HG02840 (cell line): ENCODE data around the gene PPM1A.

Source experiments
- ATAC-seq: cut with Tn5 transposase; IDR thresholded peaks from one replicate; pipeline ENCODE4 v1.9.1; 2021; ENCODE audit warnings: mild to moderate bottlenecking, moderate library complexity, moderate number of reproducible peaks; ENCODE audit not compliant: unreplicated experiment, low FRiP score

Gene PPM1A

DNA sequence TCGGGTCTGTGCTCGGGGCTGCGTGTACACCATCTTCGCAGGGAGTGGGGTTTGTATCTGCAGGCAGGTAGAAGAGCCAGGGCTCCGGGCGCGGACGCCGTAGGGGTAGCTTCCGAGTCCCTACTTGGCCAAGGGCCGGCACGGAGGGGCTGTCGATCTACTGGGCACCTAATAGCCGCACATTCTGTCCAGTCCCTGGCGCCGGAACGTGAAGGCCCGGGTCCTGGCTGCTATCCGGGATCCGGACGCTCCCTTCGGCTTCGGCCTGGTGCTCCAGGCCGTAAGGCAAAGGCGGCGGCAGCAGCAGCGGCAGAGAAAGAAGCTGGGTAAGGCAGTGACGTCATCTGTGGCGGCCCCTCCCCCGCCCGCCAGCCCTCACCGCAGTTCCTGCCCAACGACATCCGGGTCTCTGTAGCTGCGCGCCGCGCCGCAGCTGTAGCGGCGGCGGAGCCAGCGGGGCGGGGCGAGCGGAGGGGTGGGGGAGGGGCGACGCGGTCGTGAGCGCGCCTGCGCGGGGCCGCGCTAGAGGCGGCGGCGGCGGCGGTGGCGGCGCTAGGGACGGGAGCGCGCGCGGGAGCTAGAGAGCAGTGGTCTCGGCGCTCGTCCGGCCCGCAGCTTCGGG lies at the start of gene PPM1A:
PPM1A (plus strand) TSS at position 525 of the 622 bp plus-strand sequence. CDS start 33,483 bp downstream, outside the sequence.
- ATAC-seq = peak; percentile 72

DNA sequence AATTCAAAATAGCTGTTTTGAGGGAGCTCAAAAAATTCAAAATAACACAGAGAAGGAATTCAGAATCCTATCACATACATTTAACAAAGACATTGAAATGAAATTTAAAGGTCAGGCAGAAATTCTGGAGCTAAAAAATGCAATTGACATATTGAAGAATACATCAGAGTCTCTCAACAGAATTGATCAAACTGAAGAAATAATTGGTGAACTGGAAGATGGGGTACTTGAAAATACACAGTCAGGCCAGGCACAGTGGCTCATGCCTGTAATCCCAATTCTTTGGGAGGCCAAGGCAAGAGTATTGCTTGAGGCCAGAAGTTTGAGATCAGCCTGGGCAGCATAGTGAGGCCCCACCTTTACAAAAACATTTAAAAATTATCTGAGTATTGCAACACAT lies 49.7 kb upstream of the PPM1A start:
- ATAC-seq = no peak

DNA sequence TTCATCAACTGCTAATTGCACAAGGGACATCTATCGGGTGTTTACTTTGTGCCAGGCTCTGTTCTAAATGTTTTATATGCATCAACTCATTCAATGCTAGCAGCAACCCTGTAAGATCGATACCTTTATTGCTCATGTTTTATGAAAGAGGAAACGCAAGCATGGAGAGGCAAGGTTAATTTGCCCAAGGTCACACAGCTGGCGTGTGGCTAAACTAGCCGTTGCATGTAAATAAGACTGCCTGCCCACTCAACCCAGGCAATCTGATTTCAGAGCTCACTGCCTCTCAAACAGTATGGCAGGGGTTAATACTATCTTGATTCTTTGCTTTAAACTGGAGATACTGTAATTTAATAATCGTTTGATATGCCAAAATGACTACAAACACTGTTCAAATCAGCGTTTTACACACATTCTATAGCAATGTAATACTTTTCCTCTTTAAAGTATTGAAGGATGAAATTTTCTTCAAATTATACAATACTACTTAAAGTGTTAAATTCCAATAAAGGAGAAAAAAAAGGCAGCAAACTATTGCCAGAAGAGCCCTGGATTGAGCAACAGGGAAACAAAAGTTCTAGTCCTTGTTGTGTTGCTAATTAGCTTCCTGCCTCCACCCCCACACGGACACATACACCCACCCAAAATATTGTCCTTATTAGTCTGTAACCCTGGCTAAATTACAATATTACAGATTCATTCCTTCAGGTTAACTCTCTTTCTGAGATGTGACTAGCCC lies 44.7 kb upstream of the PPM1A start:
- peak; percentile 75 for ATAC-seq

DNA sequence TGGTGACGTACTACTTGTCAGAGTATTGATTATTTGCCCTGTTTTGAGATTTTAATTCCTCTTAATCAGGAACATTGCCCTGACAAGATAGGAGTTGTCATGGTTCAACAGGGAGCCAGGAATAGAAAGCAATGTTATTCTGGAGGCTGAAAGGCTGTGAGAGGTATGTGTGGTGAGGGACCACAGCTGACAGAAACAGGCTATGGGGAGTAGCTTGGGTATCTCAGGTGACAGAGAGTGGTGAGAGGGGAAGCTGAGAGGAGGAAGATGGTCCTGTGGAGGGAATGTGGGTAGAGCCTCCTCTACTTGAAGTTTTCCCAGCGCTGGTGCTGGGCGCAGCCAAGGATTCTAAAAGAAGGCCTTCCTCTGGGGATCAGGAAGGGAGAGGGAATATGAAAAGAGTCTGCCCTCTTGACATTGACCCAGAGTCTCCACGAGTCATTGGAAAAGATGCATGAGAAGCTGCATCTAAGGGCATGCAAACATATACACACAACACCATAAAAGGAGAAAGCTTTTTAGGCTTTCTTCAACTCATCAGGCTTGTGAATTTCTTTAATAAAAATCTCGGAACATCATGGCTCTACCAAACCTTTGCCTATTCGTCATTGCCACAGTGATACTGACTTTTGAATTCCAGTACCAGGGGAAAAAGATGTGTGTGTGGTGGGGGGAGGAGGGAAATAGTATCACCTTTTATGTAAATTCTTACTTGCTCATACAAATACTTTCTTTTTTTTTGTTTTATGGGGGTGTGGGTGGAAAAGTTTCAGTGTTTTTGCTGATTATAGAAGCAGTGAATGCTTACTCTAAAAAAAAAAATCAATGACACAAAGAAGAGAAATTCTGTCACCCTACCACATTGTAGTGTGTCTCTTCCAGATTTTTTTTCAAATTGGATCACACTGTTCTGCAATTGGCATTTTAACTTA lies 43.9 kb upstream of the PPM1A start:
- ATAC-seq = peak; percentile 42

DNA sequence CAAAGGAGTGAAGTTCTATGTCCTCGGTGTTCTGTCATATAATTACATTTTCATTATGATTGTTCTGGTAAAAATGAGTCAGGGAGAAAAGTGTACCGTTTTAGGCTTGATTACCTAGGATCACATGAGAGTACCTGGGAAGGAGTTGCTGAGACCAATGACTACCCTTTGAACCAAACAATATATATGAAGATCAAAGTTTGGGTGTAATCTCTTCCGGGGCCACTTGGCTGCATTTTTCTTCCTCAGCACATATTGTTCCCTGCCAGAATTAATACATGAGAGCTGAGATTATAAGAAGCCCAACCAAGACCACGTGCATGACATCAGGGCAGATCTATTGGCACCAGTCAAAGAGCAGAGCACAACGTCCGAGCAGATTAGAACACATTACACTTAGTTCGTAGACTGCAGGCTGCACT lies 42.8 kb upstream of the PPM1A start:
- ATAC-seq = no peak

DNA sequence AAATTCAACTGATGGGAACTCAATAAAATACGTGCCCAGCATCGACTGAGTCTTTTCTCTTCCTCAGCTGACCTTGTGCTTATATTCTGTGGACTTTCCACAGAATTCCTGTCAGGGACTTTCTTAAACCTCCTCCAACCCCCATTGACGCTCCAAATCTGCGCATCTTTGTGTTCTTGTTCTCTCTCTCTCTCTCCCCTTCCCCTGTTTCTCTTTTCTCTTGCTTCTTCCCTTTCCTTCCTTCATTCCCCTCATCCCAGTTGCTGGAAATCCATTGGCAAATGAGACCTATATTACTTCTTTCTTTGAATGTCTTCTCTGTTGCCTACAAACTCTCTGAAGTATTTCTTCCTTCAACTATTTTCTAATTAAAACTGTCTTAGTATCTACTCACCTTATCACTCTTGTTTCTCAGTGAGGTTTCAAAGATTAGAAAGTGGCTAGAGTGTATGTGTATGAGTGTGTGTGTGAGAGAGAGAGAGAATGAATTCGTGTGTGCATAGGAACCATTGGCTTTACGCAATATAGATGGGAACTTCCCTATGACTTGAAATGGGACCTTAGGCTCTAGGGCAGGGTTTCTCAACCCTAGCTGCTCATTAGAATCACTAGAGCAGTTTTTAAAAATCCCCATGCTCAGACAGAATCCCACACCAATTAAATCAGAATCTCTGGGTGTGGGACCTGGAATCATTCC lies 42.0 kb upstream of the PPM1A start:
- peak; percentile 35 for ATAC-seq

DNA sequence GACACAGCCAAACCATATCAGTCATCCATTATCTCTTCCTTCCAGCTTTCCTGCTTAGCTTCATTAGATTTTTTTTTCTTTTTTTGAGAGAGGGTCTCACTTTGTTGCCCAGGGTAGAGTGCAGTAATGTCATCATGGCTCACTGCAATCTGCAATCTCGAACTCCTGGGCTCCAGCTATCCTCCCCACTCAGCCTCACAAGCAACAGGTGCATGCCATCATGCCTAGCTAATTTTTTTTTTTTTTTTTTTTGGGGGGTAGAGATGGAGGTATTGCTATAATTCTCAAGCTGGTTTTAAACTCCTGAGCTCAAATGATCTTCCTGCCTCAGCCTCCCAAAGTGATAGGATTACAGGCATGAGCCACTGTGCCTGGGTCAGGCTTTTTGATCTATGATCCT lies 38.3 kb upstream of the PPM1A start:
- ATAC-seq = no peak

DNA sequence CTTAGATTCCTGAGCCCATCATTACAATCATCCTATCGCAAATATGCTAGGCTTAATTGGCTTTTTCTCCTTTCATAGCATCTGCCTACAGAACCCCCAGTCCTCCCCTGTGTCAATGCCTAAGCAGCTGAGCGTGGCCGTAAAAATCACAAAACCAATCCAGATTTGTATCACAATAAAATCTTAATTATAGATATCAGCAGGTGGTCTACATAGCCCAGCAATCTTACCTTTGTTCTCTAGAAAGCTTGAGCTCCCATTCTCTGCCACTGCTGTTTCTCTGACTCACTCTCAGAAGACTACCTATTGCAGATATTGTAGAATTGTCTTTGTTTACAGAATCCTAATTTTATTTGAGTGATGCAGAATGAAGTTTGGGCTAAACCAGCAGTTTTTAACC lies 37.9 kb upstream of the PPM1A start:
- no peak for ATAC-seq

DNA sequence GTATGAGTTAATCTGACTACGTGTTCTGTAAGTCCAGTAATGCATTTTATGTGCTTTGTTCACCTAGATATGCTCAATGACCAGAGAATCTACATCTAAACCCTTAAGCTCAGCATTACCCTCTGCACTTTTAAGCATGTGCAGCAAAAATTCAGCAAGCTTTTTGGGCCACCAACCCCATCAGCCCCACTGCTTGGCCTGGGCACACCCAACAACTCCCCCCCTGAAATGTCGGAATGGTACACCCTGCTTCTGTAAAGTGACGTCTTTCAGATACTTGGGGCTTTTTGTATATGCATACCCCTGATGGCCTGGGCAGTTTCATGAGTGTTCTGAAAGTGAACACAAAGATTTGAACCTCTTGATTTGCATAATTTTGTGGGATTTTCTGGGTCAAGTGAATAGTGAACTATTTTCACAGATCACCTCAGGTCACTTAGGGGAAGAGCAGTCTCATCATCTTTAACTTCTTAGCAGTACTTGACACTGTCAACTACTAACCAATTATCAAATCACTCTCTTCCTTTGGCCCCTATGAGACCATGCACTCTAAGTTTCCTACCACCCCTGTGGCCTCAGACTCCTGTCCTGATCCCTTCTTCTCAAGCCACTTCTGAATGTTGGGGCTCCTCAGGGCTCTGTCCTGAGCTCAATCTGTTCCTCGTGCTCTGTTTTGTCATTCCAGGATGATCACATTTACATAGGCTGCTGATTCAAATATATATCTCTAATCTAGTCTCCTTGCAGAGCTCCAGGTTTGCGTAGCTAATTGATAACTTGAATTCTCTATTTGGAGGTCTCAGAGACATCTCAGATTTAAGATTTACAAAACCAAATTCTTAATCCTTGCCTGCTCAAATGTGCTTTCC lies 36.3 kb upstream of the PPM1A start:
- ATAC-seq = peak; percentile 92

DNA sequence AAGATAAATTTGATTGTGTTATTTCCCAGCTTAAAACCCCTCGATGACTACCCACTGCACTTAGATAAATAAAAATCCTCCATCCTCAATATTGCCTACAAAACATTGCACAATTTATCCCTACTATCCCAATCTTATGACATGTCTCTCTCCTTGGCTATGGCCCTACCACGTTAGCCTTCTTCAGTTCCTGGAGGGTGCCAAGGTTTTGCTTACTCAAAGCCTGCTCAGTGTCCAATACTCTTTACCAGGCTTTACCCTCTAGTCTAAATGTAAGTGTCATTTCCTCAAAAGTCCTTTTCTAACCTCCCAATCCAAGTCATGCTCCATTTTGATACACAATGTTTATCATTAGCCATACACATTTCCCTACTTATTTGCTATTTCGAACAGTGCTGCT lies 35.0 kb upstream of the PPM1A start:
- no peak for ATAC-seq

DNA sequence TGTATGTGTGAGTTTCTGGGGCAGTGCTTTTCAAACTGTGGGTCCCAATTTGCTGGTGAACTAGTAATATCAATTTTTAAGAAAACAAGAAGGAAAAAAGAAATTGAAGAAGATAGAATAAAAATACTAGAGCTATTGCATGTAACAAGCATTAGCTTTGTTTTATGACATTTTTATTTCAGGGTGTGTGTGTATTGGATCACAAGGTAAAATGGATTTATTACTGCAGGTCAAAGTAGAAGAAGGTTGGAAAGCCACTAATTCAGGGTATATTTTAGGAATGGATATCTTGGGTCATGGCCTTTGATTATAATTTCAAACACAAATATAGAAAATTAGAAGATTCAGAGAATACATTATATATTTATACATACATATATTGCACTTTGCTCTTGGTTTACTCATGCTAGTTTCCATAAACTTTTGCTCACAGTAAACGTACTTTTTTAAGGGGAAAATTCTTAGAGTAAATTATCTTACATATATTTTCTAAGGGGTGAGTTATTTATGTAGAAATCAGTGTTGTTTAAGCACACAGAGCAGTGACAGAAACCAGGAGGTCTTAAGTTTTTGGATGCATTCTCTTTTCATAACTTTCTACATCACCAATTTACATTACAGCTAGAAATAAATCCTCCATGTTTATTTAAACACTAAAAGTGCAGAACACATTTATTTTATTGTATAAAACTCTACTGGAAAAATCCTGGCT lies 34.5 kb upstream of the PPM1A start:
- ATAC-seq = no peak

DNA sequence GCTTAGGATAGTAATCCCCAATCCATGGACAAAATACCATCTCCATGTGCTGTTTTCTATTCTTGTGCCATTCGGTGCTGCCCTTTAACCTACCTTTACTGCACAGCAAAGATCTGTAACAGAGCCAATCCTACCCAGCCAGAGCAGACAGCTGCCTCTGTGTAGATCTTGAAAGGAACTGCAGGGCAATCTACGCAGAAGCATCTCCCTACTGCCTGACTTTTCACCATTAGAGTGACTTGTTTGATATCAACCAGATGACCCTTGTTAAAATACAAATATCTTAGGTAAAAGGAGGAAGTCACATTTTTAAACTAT lies 33.9 kb upstream of the PPM1A start:
- ATAC-seq = no peak

DNA sequence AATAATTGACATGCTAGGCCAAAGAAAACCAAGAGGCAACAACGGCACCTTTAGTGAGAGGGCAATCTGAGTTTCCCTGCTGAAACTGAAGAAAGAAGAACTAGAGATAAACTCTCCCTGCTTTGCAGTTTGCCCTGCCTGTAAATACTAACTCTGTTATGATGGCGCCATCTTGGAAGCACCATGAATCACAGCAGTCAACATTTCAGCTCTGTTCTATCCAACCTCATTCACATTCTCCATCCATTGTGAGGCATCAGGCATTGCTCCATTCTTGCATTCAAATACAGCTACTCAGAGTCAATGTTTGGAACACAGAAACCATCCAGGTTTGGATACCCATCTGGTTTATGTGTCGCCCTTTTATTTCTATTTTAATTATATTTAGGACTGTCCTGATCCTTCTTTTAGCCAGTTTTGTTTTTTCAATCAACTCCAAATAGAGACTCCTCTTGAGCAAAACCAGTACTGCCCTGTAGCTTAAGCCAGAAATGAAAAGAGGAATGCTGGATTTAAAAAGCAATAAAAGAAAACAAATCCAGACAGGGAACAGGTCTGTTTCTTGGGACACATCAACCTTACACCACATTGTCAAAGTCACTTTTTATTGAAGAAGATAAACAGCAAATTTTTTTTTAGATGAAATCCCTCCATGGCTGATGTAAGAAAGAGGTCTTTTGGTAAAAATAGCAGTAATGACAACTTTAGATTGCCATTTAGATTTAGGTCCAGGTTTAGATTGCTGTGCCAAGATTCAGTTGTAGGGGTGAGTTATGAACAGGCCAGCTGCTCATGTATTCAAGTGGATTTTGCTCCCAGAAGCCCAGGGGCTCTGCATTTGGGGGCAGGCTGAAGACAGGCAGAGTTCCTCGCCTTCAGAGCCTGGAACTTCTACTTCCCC lies 33.3 kb upstream of the PPM1A start:
- ATAC-seq = no peak

DNA sequence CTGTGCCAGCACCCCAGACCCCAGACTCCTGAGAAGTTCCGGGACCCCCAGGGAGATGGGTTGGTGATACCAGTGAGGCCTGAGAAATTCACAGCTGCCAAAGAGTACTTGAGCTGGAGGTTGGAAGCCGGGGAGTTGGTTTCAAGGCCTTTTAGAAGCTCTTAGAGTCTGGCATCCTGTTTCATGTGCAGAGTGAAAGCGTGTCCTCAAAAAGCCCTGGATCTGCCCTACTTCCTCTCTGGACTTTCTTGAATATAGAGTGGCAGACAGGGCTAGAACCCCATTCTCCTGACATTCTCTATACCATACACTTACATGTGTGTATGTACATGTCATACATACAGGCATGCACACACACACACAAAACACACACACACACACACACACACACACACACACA lies 31.3 kb upstream of the PPM1A start:
- ATAC-seq = no peak

DNA sequence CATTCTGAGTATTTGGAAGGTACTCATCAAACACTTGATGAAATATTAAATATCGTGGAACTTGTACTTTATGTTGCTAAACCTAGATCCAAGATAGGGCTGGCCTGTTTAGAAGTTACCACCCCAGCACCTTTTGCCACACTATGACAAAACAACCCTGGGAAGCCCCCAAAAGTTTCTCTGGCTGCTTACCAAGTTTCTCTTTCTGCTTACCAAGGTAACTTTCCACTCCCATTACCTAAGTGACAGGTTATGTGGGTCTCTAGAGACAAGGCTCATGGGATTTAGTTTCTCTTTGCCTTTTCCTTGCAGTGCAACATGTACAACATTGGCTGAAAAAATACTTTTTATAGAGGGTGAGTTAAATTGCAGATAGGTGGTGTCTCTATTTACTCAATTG lies 28.9 kb upstream of the PPM1A start:
- ATAC-seq = peak; percentile 62

DNA sequence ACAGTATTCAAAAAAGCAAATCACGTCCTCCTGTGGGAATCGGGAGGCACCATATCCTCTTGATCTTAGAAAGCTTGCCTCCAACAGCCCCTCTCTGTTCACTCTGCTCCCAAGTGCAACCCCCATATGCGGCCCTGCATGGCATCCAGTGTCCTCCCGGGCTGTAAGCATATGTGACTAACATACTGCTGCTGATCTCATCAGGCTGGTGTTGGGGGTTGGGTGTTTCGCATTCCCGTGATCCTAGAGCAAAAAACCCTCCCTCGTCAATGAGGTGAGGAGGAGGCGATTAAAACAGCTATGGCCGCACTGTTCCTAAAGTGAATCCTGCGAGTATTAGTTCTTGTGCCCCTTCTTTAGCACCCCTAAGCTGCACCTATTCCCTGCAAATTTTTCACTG lies 28.1 kb upstream of the PPM1A start:
- ATAC-seq = no peak

DNA sequence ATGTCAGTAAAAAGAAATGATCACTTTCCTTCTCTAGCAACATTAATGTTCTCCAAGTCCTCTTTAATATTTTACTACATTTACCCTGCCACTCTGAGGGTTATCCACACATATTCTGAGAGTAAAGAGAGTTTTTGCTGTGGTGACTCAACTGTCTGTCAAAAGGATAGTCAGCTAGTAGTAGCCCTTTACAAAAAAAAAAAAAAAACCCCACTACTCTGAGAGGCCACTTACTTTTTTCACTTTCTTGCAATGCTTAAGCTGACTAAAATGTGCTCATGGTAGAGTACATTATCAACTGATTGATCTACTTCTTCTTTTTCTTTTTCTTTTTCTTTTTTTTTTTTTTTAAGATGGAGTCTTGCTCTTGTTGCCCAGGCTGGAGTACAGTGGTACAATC lies 27.6 kb upstream of the PPM1A start:
- no peak for ATAC-seq

DNA sequence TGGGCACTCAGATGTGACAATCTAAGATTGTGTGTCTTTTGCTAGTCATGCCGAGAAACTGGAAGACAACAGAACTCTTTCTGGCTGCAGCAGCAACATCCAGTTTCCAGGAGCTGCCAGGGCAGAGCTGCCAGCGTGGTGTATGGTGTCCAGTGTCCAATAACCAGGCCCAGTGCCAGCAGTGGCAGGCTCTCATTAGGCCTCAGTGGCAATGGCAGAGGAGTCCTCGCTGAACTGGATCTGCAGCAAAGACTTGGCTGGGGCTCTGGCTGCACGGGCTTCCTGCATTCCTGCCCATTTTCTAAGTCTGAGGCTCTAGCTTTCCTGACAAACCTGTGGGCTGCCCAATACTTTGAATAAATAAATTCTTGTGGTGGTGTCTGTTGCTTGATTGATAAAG lies 26.2 kb upstream of the PPM1A start:
- no peak for ATAC-seq
